HL-60 (cell line): Measurements from ENCODE around the gene PFDN4.

Experiments used
- DNase-seq, 2 experiments: peaks; one replicate each; pipeline ENCODE4 v3.0.0-alpha.2; 2010 to 2020; ENCODE audit warnings: low read depth in 1 of 2, low spot score in 1 of 2
- H3K27ac ChIP-seq: fragments of 250-450 bp; sonication (Bioruptor Pico); replicated peaks from 2 replicates; pipeline ENCODE4 v1.5.1; 2020; ENCODE audit warnings: mild to moderate bottlenecking, moderate library complexity
- H3K27me3 ChIP-seq: fragments of 250-450 bp; sonication (Bioruptor Pico); 2 replicates; pipeline ENCODE4 v1.5.1; 2021; ENCODE audit warnings: mild to moderate bottlenecking, moderate library complexity; ENCODE audit not compliant: insufficient read depth, poor library complexity, severe bottlenecking
- H3K4me3 ChIP-seq: replicated peaks from 2 replicates; pipeline ENCODE4 v1.5.1; 2011; ENCODE audit warnings: mild to moderate bottlenecking, control low read depth, low read length; ENCODE audit not compliant: insufficient read depth
- GABPA ChIP-seq: IDR thresholded peaks from 2 replicates; pipeline ENCODE4 v1.6.1; 2012; ENCODE audit warnings: low read depth
- POLR2AphosphoS5 ChIP-seq: IDR thresholded peaks from 2 replicates; pipeline ENCODE4 v1.6.1; 2012; ENCODE audit warnings: low read depth
- SPI1 ChIP-seq: IDR thresholded peaks from 2 replicates; pipeline ENCODE4 v1.6.1; 2012; ENCODE audit warnings: low read depth, mild to moderate bottlenecking, borderline replicate concordance
- long read RNA-seq: library from polyadenylated mRNA; unstranded; transcript quantifications from one replicate; pipeline ENCODE4 v2.0.0, GENCODE V29; 2020
- TF ChIP-seq, protein P1 (sequence below): IDR thresholded peaks from one replicate; pipeline ENCODE4 v1.5.1; 2011; ENCODE audit warnings: low read length, control low read depth, inconsistent platforms; ENCODE audit not compliant: insufficient read depth
- TF ChIP-seq, protein P2 (sequence below): IDR thresholded peaks from 2 replicates; pipeline ENCODE4 v1.6.1; 2012; ENCODE audit warnings: low read depth; ENCODE audit not compliant: insufficient replicate concordance

The PFDN4 gene, protein sequence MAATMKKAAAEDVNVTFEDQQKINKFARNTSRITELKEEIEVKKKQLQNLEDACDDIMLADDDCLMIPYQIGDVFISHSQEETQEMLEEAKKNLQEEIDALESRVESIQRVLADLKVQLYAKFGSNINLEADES
- long read RNA-seq, transcript PFDN4-201 (4 exons, 1,462 nt): major isoform, 25 of 27 reads
- long read RNA-seq, partial matches to known transcripts: 1 of 27 reads
- long read RNA-seq, other reads (novel, unspliced or antisense): 1 of 27 reads

DNA sequence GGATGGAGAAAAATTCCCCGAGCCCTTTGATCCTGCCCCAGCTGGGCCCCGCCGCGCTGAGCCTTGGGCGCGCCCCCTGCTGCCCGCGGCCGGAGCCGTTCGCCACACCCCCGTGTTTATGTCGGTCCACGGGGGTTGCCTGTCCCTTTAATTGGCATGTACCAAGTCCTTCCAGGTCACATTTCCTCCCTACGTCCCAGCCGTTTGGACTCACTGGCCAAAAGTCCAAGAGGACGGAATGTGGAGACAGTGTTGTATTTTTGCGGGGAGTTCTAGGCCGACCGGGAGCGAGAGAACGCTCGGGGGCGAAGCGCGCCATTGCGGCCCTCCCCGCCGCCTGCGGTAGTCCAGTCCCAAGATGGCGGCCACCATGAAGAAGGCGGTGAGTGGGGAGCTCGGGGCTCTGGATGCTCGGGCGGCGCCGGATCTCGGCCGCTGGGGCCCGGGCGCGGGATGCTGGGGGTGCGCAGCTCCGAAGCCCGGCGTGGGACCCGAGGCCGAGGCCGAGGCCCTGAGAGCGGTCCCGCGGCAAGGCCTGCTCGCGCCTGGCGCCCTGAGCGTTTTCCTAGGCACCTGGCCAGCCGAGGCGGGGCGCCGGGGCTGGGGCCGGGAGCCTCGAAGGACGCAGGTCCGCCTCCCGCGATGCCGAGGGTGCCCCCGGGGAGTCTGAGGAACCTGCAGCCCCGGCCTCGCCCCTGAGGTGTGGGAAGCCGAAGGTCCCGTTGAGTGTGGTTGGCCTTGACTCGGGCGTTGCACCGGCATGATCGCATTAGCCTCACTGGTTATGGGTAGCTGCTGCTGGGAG is at the start of gene PFDN4:
PFDN4 (plus strand) TSS at position 345 of the 805 bp plus-strand sequence; CDS start at position 359, 14 bp downstream.
- TF ChIP-seq, protein P1, sequence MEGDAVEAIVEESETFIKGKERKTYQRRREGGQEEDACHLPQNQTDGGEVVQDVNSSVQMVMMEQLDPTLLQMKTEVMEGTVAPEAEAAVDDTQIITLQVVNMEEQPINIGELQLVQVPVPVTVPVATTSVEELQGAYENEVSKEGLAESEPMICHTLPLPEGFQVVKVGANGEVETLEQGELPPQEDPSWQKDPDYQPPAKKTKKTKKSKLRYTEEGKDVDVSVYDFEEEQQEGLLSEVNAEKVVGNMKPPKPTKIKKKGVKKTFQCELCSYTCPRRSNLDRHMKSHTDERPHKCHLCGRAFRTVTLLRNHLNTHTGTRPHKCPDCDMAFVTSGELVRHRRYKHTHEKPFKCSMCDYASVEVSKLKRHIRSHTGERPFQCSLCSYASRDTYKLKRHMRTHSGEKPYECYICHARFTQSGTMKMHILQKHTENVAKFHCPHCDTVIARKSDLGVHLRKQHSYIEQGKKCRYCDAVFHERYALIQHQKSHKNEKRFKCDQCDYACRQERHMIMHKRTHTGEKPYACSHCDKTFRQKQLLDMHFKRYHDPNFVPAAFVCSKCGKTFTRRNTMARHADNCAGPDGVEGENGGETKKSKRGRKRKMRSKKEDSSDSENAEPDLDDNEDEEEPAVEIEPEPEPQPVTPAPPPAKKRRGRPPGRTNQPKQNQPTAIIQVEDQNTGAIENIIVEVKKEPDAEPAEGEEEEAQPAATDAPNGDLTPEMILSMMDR: peak; percentile 81
- TF ChIP-seq, protein P2, sequence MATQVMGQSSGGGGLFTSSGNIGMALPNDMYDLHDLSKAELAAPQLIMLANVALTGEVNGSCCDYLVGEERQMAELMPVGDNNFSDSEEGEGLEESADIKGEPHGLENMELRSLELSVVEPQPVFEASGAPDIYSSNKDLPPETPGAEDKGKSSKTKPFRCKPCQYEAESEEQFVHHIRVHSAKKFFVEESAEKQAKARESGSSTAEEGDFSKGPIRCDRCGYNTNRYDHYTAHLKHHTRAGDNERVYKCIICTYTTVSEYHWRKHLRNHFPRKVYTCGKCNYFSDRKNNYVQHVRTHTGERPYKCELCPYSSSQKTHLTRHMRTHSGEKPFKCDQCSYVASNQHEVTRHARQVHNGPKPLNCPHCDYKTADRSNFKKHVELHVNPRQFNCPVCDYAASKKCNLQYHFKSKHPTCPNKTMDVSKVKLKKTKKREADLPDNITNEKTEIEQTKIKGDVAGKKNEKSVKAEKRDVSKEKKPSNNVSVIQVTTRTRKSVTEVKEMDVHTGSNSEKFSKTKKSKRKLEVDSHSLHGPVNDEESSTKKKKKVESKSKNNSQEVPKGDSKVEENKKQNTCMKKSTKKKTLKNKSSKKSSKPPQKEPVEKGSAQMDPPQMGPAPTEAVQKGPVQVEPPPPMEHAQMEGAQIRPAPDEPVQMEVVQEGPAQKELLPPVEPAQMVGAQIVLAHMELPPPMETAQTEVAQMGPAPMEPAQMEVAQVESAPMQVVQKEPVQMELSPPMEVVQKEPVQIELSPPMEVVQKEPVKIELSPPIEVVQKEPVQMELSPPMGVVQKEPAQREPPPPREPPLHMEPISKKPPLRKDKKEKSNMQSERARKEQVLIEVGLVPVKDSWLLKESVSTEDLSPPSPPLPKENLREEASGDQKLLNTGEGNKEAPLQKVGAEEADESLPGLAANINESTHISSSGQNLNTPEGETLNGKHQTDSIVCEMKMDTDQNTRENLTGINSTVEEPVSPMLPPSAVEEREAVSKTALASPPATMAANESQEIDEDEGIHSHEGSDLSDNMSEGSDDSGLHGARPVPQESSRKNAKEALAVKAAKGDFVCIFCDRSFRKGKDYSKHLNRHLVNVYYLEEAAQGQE: peak; percentile 16
- TF ChIP-seq POLR2AphosphoS5: no peak
- Histone ChIP-seq H3K27ac (peak within 1 kb of the TSS; percentile 100), H3K4me3 (peak within 1 kb of the TSS; percentile 82), H3K27me3 (no peaks in the 10 kb centered on the region)
- peak; percentile 65 to 81 for DNase-seq

DNA sequence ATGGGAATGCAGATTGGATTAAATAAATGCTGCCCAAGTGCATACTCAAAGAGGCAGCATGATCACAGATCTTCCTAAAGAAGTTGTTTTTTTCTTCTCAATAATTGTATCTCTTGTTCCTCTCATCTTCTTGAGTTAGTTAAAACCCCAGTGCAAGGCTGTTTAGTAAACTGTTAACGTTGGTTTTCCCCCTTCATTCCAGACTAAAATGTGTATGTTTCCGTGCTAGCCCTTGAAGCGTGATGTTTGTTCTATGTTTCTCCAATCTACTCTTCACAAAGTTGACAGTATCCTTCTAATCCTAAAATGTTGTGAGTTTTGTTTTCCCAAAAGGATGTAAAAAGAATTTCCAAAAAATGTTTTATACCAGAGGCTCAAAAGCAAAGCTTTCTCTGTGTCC is 49.7 kb upstream of the PFDN4 start:
- Histone ChIP-seq H3K27me3 (peaks cover 6% of the 10 kb centered on the region), H3K4me3 (no peak overlapping the region), H3K27ac (no peak overlapping the region)
- DNase-seq: no peak
- no peak for TF ChIP-seq SPI1
- TF ChIP-seq, protein P1: no peak
- TF ChIP-seq, protein P2: no peak
- TF ChIP-seq POLR2AphosphoS5: no peak
- TF ChIP-seq GABPA: no peak

DNA sequence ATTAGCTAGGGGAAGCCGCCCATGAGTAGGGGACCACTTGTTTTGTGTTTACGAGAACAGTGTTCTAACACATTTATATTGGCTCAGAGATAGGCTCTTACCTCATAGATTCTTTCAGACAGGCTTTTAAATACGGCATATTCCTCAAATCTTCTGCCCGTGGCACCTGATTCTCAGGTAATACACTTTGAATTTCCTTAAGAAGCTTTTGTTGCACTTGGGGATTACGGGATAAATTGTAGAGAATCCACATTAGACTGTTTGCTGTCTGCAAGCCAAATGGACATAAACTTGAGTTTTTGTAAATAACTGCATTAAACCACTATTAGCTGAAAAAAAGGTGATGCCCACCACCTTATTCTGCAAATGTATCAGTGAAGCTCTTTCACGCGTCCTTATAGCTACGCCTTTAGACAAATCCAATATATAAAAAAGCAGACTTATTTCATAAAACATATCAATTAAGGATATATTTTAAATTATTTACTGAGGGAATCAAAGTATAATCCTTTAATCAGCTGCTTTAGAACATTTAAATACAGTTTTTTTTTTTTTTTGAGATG is 49.0 kb upstream of the PFDN4 start:
- H3K27me3 ChIP-seq: peaks cover 6% of the 10 kb centered on the region
- DNase-seq: no peak
- H3K4me3 ChIP-seq: no peak overlapping the region
- no peak overlapping the region for H3K27ac ChIP-seq
- TF ChIP-seq POLR2AphosphoS5: no peak
- no peak for TF ChIP-seq SPI1
- TF ChIP-seq, protein P2: no peak
- TF ChIP-seq, protein P1: no peak
- no peak for TF ChIP-seq GABPA
